Esophagus squamous epithelium (tissue), 5 donors: ENCODE data around the gene ACAP1. TPM values are rescaled to one million over a fixed set of nuclear protein-coding genes. Genes with fewer than 3 reads are reported as not detected.

Experiments
- DNase-seq: peaks from one replicate; lab custom pipeline; 2025; lab: John Stamatoyannopoulos, UW
- H3K27ac ChIP-seq, 4 donors: fragments of 200-600 bp; sonication (generic); one replicate each; pipeline ENCODE4 v1.5.1; 2016 to 2019; ENCODE audit warnings: mild to moderate bottlenecking in 1 of 4
- H3K27me3 ChIP-seq, 4 donors: fragments of 200-600 bp; sonication (generic); 1 replicate in 3 of 4; 2 replicates in 1 of 4; pipeline versions ENCODE4 v1.5.1 to v1.6.0; 2017 to 2021; ENCODE audit warnings: antibody characterized with exemption in 1 of 4
- H3K36me3 ChIP-seq, 3 donors: fragments of 200-600 bp; sonication (generic); one replicate each; pipeline ENCODE4 v1.5.1; 2016 to 2019
- H3K4me1 ChIP-seq, 3 donors: fragments of 200-600 bp; sonication (generic); one replicate each; pipeline ENCODE4 v1.5.1; 2017 to 2019
- H3K4me3 ChIP-seq, 4 donors: fragments of 200-600 bp; sonication (generic); 1 replicate in 3 of 4; 2 replicates in 1 of 4; pipeline ENCODE4 v1.5.1; 2016 to 2019; ENCODE audit warnings: mild to moderate bottlenecking in 2 of 4, moderate library complexity in 1 of 4
- H3K9me3 ChIP-seq, 3 donors: fragments of 200-600 bp; sonication (generic); one replicate each; pipeline ENCODE4 v1.5.1; 2016 to 2019
- CTCF ChIP-seq, 6 experiments: fragments of 450-650 bp in 4 of 6; fragments of 200-600 bp in 2 of 6; sonication (generic) in 2 of 6; IDR thresholded peaks; one replicate each; pipeline ENCODE4 v1.5.1; 2016 to 2019; ENCODE audit warnings: antibody characterized with exemption in 6 of 6, mild to moderate bottlenecking in 4 of 6, moderate library complexity in 4 of 6
- POLR2A ChIP-seq, 4 donors: fragments of 450-650 bp; IDR thresholded peaks; one replicate each; pipeline ENCODE4 v1.6.1; 2017; ENCODE audit warnings: antibody characterized with exemption in 4 of 4, mild to moderate bottlenecking in 4 of 4, moderate library complexity in 3 of 4
- WGBS, 2 donors: methylation state at CpG; one replicate each; pipeline ENCODE4 v1.1.5; 2018; 5-methylcytosine and 5-hydroxymethylcytosine counted together
- intact Hi-C: fragments of 100-400 bp; cut with DNase I; formaldehyde crosslinking; loops from one replicate; pipeline ENCODE4 v1.15.0; 2022
- total RNA-seq, 4 donors: library from RNA; depleted of rRNA; stranded (reverse); fragments of >200 nt; gene quantifications; one replicate each; pipeline ENCODE4 v1.1.0, GENCODE V29; 2016
- donor health status: DM: yes; HTN: yes; CAD: no.

The ACAP1 gene
- total RNA-seq, 4 donors from 2014 or later, result 3.2 to 5.5 (median 3.8) TPM

GRCh38 chr17:7312432-7313087, 23.8 kb upstream of the ACAP1 start:
- 67 to 69% methylated on average over 2 to 6 of the region's 7 CpGs for WGBS, 2 donors
- TF ChIP-seq CTCF (IDR thresholded peaks at IDR 0.05) (no peak), POLR2A (IDR thresholded peaks at IDR 0.05) (no peak)
- H3K4me3 ChIP-seq, result no peak overlapping the region
- H3K4me1 ChIP-seq, result peaks cover 37 to 78% (median 49%) of the 10 kb centered on the region in 3 donors
- H3K27ac ChIP-seq, result peak overlapping the region in 3 of 4 donors; percentile 0 to 99 (median 5)
- no peaks in the 10 kb centered on the region for H3K27me3 ChIP-seq
- intact Hi-C loops, result no loop called here
- no peak for DNase-seq
- H3K36me3 ChIP-seq, result peaks cover 33 to 63% (median 46%) of the 10 kb centered on the region in 3 donors
- no peaks in the 10 kb centered on the region for H3K9me3 ChIP-seq

GRCh38 chr17:7313088-7313889, 23.0 kb upstream of the ACAP1 start:
- peak in 3 of 6 experiments; percentile 14 to 49 (median 30) for TF ChIP-seq CTCF (IDR thresholded peaks at IDR 0.05)
- no peak for TF ChIP-seq POLR2A (IDR thresholded peaks at IDR 0.05)
- Histone ChIP-seq H3K27me3 (no peaks in the 10 kb centered on the region), H3K4me1 (peaks cover 37 to 78% (median 49%) of the 10 kb centered on the region in 3 donors), H3K27ac (peak overlapping the region in 3 of 4 donors; percentile 0 to 99 (median 21)), H3K4me3 (no peak overlapping the region), H3K36me3 (peaks cover 39 to 70% (median 53%) of the 10 kb centered on the region in 3 donors), H3K9me3 (no peaks in the 10 kb centered on the region)
- 66 to 87% methylated on average over 3 to 4 of the region's 7 CpGs for WGBS, 2 donors
- DNase-seq, result no peak
- intact Hi-C loops, result no loop called here

- peak overlapping the region; percentile 92 to 99 (median 96) for H3K27ac ChIP-seq
- TF ChIP-seq POLR2A (IDR thresholded peaks at IDR 0.05) (no peak), CTCF (IDR thresholded peaks at IDR 0.05) (no peak)
- H3K4me1 ChIP-seq, result peaks cover 33 to 74% (median 46%) of the 10 kb centered on the region in 3 donors
- no peaks in the 10 kb centered on the region for H3K9me3 ChIP-seq
- no peaks in the 10 kb centered on the region for H3K27me3 ChIP-seq
- WGBS, 2 donors, result 39 to 40% methylated on average over 9 of the region's 9 CpGs
- no peak for DNase-seq
- H3K36me3 ChIP-seq, result peaks cover 39 to 78% (median 59%) of the 10 kb centered on the region in 3 donors
- intact Hi-C loops, result no loop called here
- peak overlapping the region; percentile 85 to 94 (median 90) for H3K4me3 ChIP-seq
These were observed 22.2 kb upstream of the ACAP1 start for GRCh38 chr17:7313890-7314718.

- Histone ChIP-seq H3K9me3 (no peaks in the 10 kb centered on the region), H3K36me3 (peaks cover 35 to 79% (median 54%) of the 10 kb centered on the region in 3 donors), H3K27me3 (no peaks in the 10 kb centered on the region), H3K4me3 (peak within 1 kb of the TSS; percentile 85 to 94 (median 90)), H3K27ac (peak within 1 kb of the TSS; percentile 92 to 99 (median 96)), H3K4me1 (peaks cover 25 to 66% (median 37%) of the 10 kb centered on the region in 3 donors)
- WGBS, 2 donors, result 0% methylated on average over 5 to 8 of the region's 95 CpGs
- peak in 1 of 6 experiments; percentile 17 for TF ChIP-seq CTCF (IDR thresholded peaks at IDR 0.05)
- peak in 3 of 4 donors; percentile 81 to 88 (median 83) for TF ChIP-seq POLR2A (IDR thresholded peaks at IDR 0.05)
- peak; percentile 67 for DNase-seq
- intact Hi-C loops, result no loop called here
These were observed 21.4 kb upstream of the ACAP1 start, which contains the start of gene GPS2 for GRCh38 chr17:7314719-7315569. TSS of gene GPS2 (minus strand) at chr17:7315360. CDS start at chr17:7315052, 308 bp downstream.
